Measurements from ENCODE around the gene DENND10.
A peak's percentile ranks its signal among the peaks of the same experiment; 100 is the strongest.

Gene DENND10

DNA sequence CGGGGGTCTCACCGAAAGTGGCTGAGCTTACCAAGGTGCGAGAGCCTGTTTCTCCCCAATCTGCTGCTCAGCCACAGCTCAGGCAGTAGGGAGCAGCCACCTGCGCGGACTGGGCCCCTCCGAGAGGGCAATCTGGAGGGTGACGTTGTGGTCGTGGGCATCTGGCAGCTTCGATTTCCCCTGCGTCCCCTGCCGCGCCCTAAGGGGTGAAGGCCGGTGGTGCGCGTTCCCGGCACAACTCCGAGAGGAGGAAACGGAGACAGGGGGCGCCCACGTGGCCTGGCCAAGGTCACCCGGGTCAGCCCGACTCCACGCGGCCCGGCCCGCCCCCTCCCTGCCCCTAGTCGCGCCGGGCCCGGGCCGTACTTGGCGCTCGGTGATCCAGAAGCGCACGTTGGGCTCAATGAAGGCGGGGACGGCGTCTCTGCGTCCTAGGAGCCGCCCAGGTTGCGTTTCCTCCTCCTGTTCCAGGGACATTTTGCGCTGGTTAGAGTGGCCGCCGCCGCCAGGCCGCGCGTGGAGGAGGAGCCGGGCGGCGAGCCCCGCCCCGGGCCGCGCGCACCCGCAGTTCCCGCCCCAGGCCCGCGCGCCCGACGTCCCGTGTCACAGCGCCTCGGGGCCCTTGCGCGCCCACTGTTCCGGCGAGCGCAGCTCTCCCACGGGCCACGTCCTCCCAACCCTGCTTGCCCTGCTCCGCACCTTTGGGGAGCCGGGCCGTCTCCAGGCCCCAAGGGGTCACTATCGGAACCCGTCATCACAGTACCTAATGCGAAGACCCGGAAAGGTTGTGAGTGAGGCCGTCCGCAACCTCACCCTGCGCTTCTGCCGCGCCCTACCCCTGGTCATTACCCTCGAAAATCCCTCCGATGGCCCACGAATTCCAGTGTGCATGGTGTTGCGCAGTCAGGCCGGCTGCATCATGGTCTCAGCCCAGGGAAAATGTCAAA lies 61.5 kb downstream of the DENND10 start, which contains the start of gene SFXN4:
TSS of gene SFXN4 (minus strand) at position 544 of the 947 bp plus-strand sequence. CDS start at position 477, 67 bp downstream.
- Histone ChIP-seq H3K27me3 (ENCODE audit: insufficient read depth, insufficient read length) (no peaks in the 10 kb centered on the region), H3K9me3 (ENCODE audit: insufficient read depth, low read length) (no peaks in the 10 kb centered on the region), H3K9ac (ENCODE audit: insufficient read length, low read depth) (peak within 1 kb of the TSS; percentile 82), H3K4me3 (ENCODE audit: insufficient read length, low read depth) (peak within 1 kb of the TSS; percentile 72), H3K36me3 (ENCODE audit: insufficient read depth, insufficient read length, low read length) (peaks cover 54% of the 10 kb centered on the region), H3K4me1 (ENCODE audit: insufficient read depth, insufficient read length) (peaks cover 3% of the 10 kb centered on the region)
- TF ChIP-seq YY1 (IDR thresholded peaks at IDR 0.05; ENCODE audit: insufficient read depth, insufficient read length) (no peak), ZNF274 (IDR thresholded peaks at IDR 0.05; ENCODE audit: low read depth, low read length) (no peak), SUZ12 (IDR thresholded peaks at IDR 0.05; ENCODE audit: extremely low read depth, insufficient read depth, insufficient read length) (no peak)
- DNase-seq (ENCODE audit: low read depth, low spot score): no peak

DNA sequence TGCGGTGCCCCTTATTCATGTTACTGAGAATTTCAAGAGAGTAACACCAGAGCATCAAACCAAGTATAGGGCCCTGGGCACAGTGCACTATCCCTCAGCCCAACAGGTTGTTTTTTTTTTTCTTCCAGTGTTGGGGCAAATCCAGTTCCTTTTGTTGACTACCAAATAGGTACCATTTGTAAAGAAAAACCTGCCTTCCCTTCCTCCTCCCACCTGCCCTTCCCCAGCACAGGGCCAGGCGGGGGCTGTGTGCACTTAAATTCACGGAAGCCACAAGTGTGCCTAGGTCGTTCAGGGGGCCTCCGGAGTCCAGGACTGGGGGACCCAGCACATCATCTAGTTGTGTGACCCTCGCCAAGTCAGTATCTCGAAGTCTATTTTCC lies 62.2 kb downstream of the DENND10 start:
- H3K4me1 ChIP-seq (ENCODE audit: insufficient read depth, insufficient read length): peaks cover 3% of the 10 kb centered on the region
- peaks cover 52% of the 10 kb centered on the region for H3K36me3 ChIP-seq (ENCODE audit: insufficient read depth, insufficient read length, low read length)
- no peaks in the 10 kb centered on the region for H3K27me3 ChIP-seq (ENCODE audit: insufficient read depth, insufficient read length)
- DNase-seq (ENCODE audit: low read depth, low spot score): no peak
- peak overlapping the region; percentile 82 for H3K9ac ChIP-seq (ENCODE audit: insufficient read length, low read depth)
- TF ChIP-seq ZNF274 (IDR thresholded peaks at IDR 0.05; ENCODE audit: low read depth, low read length) (no peak), SUZ12 (IDR thresholded peaks at IDR 0.05; ENCODE audit: extremely low read depth, insufficient read depth, insufficient read length) (no peak), YY1 (IDR thresholded peaks at IDR 0.05; ENCODE audit: insufficient read depth, insufficient read length) (no peak)
- peak overlapping the region; percentile 72 for H3K4me3 ChIP-seq (ENCODE audit: insufficient read length, low read depth)
- H3K9me3 ChIP-seq (ENCODE audit: insufficient read depth, low read length): no peaks in the 10 kb centered on the region

DNA sequence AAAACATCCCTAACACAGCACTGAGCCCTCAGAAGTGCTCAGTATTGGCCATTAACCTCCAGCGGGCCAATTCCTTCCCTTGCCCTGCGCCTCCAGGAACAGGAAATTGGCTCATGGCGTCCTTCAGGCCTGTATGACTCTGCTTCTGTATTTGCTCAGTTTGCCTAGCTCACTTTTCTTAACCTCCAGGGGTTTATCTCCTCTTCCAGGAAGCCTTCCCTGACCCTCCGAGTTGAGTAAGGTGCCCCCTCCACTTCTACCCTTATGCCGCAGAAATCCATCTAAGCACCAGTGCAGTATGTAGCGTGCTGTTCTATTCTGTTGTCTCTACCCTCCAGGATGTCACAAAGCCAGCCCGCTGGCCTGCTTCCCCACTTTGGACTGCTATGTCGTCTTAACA lies 62.7 kb downstream of the DENND10 start:
- Histone ChIP-seq H3K4me1 (ENCODE audit: insufficient read depth, insufficient read length) (peaks cover 3% of the 10 kb centered on the region), H3K9ac (ENCODE audit: insufficient read length, low read depth) (no peak overlapping the region), H3K36me3 (ENCODE audit: insufficient read depth, insufficient read length, low read length) (peaks cover 55% of the 10 kb centered on the region), H3K4me3 (ENCODE audit: insufficient read length, low read depth) (no peak overlapping the region), H3K9me3 (ENCODE audit: insufficient read depth, low read length) (no peaks in the 10 kb centered on the region), H3K27me3 (ENCODE audit: insufficient read depth, insufficient read length) (no peaks in the 10 kb centered on the region)
- TF ChIP-seq ZNF274 (IDR thresholded peaks at IDR 0.05; ENCODE audit: low read depth, low read length): no peak
- no peak for TF ChIP-seq YY1 (IDR thresholded peaks at IDR 0.05; ENCODE audit: insufficient read depth, insufficient read length)
- no peak for TF ChIP-seq SUZ12 (IDR thresholded peaks at IDR 0.05; ENCODE audit: extremely low read depth, insufficient read depth, insufficient read length)
- no peak for DNase-seq (ENCODE audit: low read depth, low spot score)

DNA sequence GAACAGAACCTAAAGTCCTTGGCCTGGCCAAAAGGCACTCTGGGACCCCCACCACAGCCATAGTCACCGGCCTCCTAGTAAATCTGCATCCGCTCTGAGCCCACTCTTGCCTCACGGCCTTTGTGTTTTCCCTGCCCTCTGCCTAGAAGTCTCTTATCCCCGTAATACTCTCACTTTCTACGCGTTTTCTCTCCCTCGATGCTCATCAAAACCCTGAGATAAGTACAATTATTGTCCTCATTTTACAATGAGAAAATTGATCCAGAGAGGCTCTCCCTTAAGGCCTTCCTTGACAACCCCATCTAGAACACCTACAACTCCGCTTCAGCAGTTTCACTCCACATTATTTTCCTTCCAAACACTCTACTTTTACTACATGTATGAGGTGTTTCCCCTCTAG lies 63.1 kb downstream of the DENND10 start:
- Histone ChIP-seq H3K27me3 (ENCODE audit: insufficient read depth, insufficient read length) (no peaks in the 10 kb centered on the region), H3K9me3 (ENCODE audit: insufficient read depth, low read length) (no peaks in the 10 kb centered on the region), H3K4me1 (ENCODE audit: insufficient read depth, insufficient read length) (peaks cover 3% of the 10 kb centered on the region), H3K4me3 (ENCODE audit: insufficient read length, low read depth) (no peak overlapping the region), H3K36me3 (ENCODE audit: insufficient read depth, insufficient read length, low read length) (peaks cover 57% of the 10 kb centered on the region), H3K9ac (ENCODE audit: insufficient read length, low read depth) (no peak overlapping the region)
- no peak for DNase-seq (ENCODE audit: low read depth, low spot score)
- TF ChIP-seq SUZ12 (IDR thresholded peaks at IDR 0.05; ENCODE audit: extremely low read depth, insufficient read depth, insufficient read length): no peak
- TF ChIP-seq ZNF274 (IDR thresholded peaks at IDR 0.05; ENCODE audit: low read depth, low read length): no peak
- TF ChIP-seq YY1 (IDR thresholded peaks at IDR 0.05; ENCODE audit: insufficient read depth, insufficient read length): no peak

DNA sequence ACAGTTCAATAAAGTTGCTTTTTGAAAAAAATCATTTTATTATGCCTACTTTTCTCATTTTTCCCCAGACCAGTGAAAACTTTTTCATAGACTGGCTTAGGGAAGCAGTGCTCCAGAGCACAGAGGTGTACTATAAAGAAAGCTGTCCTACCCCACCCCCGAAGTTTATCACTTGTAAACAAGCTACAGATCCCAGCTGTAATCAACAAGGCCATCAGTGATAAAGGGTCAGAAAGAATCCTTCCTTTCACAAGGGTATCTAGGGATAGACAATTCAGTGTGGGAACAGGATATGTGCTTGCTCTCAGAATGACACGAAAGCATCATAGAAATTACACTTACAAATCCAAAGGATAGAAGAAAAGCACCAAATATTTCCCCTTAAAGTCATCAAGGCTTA lies 70.2 kb downstream of the DENND10 start:
- TF ChIP-seq ZNF274 (IDR thresholded peaks at IDR 0.05; ENCODE audit: low read depth, low read length) (no peak), YY1 (IDR thresholded peaks at IDR 0.05; ENCODE audit: insufficient read depth, insufficient read length) (no peak), SUZ12 (IDR thresholded peaks at IDR 0.05; ENCODE audit: extremely low read depth, insufficient read depth, insufficient read length) (no peak)
- H3K36me3 ChIP-seq (ENCODE audit: insufficient read depth, insufficient read length, low read length): peaks cover 64% of the 10 kb centered on the region
- no peaks in the 10 kb centered on the region for H3K27me3 ChIP-seq (ENCODE audit: insufficient read depth, insufficient read length)
- H3K4me1 ChIP-seq (ENCODE audit: insufficient read depth, insufficient read length): peaks cover 2% of the 10 kb centered on the region
- H3K9me3 ChIP-seq (ENCODE audit: insufficient read depth, low read length): no peaks in the 10 kb centered on the region
- H3K4me3 ChIP-seq (ENCODE audit: insufficient read length, low read depth): no peak overlapping the region
- no peak overlapping the region for H3K9ac ChIP-seq (ENCODE audit: insufficient read length, low read depth)
- DNase-seq (ENCODE audit: low read depth, low spot score): no peak

DNA sequence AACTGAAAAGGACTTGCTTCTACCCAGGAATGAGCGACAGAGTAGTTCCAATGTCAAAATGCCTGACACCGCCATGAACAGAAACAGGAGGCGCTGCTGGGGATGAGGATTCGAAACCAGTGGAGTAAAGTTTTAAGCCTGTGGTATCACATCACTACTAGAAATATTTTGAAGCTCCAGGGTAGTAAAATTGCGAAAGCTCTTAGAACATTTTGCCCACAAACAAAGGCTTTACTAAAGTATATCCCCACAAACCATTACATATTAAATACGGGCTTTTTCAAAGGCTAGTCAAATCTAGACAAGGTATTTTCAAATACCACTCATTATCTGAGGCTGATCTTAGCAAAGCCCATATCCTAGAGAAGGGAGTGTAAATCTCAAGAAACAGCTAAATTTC lies 72.3 kb downstream of the DENND10 start:
- H3K9ac ChIP-seq (ENCODE audit: insufficient read length, low read depth): no peak overlapping the region
- H3K4me3 ChIP-seq (ENCODE audit: insufficient read length, low read depth): no peak overlapping the region
- DNase-seq (ENCODE audit: low read depth, low spot score): no peak
- H3K4me1 ChIP-seq (ENCODE audit: insufficient read depth, insufficient read length): peaks cover 2% of the 10 kb centered on the region
- no peaks in the 10 kb centered on the region for H3K27me3 ChIP-seq (ENCODE audit: insufficient read depth, insufficient read length)
- peaks cover 48% of the 10 kb centered on the region for H3K36me3 ChIP-seq (ENCODE audit: insufficient read depth, insufficient read length, low read length)
- TF ChIP-seq ZNF274 (IDR thresholded peaks at IDR 0.05; ENCODE audit: low read depth, low read length) (no peak), SUZ12 (IDR thresholded peaks at IDR 0.05; ENCODE audit: extremely low read depth, insufficient read depth, insufficient read length) (no peak), YY1 (IDR thresholded peaks at IDR 0.05; ENCODE audit: insufficient read depth, insufficient read length) (no peak)
- H3K9me3 ChIP-seq (ENCODE audit: insufficient read depth, low read length): no peaks in the 10 kb centered on the region

DNA sequence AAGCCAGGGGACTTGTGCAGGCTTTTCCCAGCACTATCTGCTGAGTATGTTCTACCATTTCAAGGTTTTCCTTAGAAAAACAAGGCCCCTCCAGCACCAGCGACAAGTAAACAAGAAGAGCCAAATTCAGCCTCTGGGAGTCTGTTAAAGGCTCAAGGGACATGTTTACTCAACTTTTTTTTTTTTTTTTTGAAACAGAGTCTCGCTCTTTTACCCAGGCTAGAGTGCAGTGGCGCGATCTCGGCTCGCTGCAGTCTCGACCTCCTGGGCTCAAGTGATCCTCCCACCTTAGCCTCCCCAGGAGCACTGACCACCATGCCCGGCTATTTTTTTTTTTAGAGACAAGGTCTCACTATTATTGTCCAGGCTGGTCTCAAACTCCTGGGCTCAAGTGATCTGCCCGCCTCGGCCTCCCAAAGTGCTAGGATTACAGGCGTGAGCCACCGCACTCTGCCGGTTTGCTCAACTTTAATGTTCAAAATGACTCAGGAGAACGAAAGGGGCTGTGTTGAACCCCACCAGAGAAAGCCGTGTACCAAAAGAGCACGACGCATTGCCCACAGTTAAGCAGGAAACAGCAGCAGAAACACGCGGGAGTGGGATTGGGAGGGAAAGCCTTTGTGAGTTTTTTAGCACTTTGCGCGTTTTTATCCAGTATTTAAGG lies 73.9 kb downstream of the DENND10 start:
- Histone ChIP-seq H3K36me3 (ENCODE audit: insufficient read depth, insufficient read length, low read length) (peaks cover 33% of the 10 kb centered on the region), H3K9ac (ENCODE audit: insufficient read length, low read depth) (peak overlapping the region; percentile 96), H3K27me3 (ENCODE audit: insufficient read depth, insufficient read length) (no peaks in the 10 kb centered on the region), H3K9me3 (ENCODE audit: insufficient read depth, low read length) (no peaks in the 10 kb centered on the region), H3K4me1 (ENCODE audit: insufficient read depth, insufficient read length) (peaks cover 2% of the 10 kb centered on the region), H3K4me3 (ENCODE audit: insufficient read length, low read depth) (peak overlapping the region; percentile 90)
- no peak for DNase-seq (ENCODE audit: low read depth, low spot score)
- TF ChIP-seq SUZ12 (IDR thresholded peaks at IDR 0.05; ENCODE audit: extremely low read depth, insufficient read depth, insufficient read length) (no peak), ZNF274 (IDR thresholded peaks at IDR 0.05; ENCODE audit: low read depth, low read length) (no peak), YY1 (IDR thresholded peaks at IDR 0.05; ENCODE audit: insufficient read depth, insufficient read length) (no peak)

Measured in NT2/D1 (cell line).